IPS DF 6.9 (cell line): ENCODE results near the gene MFRP.

Experiments
- DNase-seq: peaks from one replicate; pipeline ENCODE4 v3.0.0-alpha.2; 2013; ENCODE audit warnings: low read depth, low spot score
- H3K27ac ChIP-seq: one replicate; pipeline ENCODE4 v1.5.1; 2013; ENCODE audit warnings: low read length, control low read depth
- H3K27me3 ChIP-seq: 2 replicates; pipeline ENCODE4 v1.6.1; 2013; ENCODE audit warnings: mild to moderate bottlenecking, low read length; ENCODE audit not compliant: control insufficient read depth, insufficient read depth
- H3K36me3 ChIP-seq: 2 replicates; pipeline ENCODE4 v1.6.1; 2013; ENCODE audit warnings: low read length; ENCODE audit not compliant: control insufficient read depth, insufficient read depth
- H3K4me1 ChIP-seq: 2 replicates; pipeline ENCODE4 v1.6.1; 2013; ENCODE audit warnings: low read length; ENCODE audit not compliant: control insufficient read depth, insufficient read depth
- H3K4me3 ChIP-seq: 2 replicates; pipeline ENCODE4 v1.5.1; 2013; ENCODE audit warnings: mild to moderate bottlenecking, low read length
- H3K9me3 ChIP-seq: 2 replicates; pipeline ENCODE4 v1.6.1; 2013; ENCODE audit warnings: low read length, inconsistent platforms; ENCODE audit not compliant: control insufficient read depth, insufficient read depth
- WGBS: extraction: QIAGEN DNeasy Blood & Tissue Kit; methylation state at CpG from one replicate; pipeline ENCODE4 v1.1.7; 2013; ENCODE audit warnings: mixed read lengths, missing lambda C conversion rate; ENCODE audit not compliant: insufficient read length, insufficient coverage; 5-methylcytosine and 5-hydroxymethylcytosine counted together

MFRP gene

GRCh38 chr11:119372260-119373058 is 26.0 kb upstream of the MFRP start:
- no peaks in the 10 kb centered on the region for H3K27me3 ChIP-seq
- DNase-seq, result no peak
- H3K36me3 ChIP-seq, result no peaks in the 10 kb centered on the region
- H3K4me3 ChIP-seq, result no peak overlapping the region
- H3K9me3 ChIP-seq, result no peaks in the 10 kb centered on the region
- H3K4me1 ChIP-seq, result peaks cover 7% of the 10 kb centered on the region; the same call in 1 of the 2 replicates
- no peak overlapping the region for H3K27ac ChIP-seq
- no CpG with 5 or more reads among the region's 26 CpGs for whole genome bisulfite sequencing

- Histone ChIP-seq H3K27me3 (no peaks in the 10 kb centered on the region), H3K4me3 (no peak overlapping the region), H3K4me1 (peaks cover 6% of the 10 kb centered on the region; the same call in 1 of the 2 replicates), H3K36me3 (no peaks in the 10 kb centered on the region), H3K9me3 (no peaks in the 10 kb centered on the region), H3K27ac (no peak overlapping the region)
- DNase-seq, result no peak
- WGBS, result no CpG with 5 or more reads among the region's 8 CpGs
These were observed 25.3 kb upstream of the MFRP start for GRCh38 chr11:119371778-119372182.

- H3K27me3 ChIP-seq, result no peaks in the 10 kb centered on the region
- no peaks in the 10 kb centered on the region for H3K36me3 ChIP-seq
- H3K9me3 ChIP-seq, result no peaks in the 10 kb centered on the region
- no peak overlapping the region for H3K27ac ChIP-seq
- WGBS, result no CpG with 5 or more reads among the region's 8 CpGs
- no peak overlapping the region for H3K4me3 ChIP-seq
- peaks cover 3% of the 10 kb centered on the region; the same call in 1 of the 2 replicates for H3K4me1 ChIP-seq
- no peak for DNase-seq
These were observed 24.6 kb upstream of the MFRP start for GRCh38 chr11:119371067-119371601.

GRCh38 chr11:119370486-119371046 is 24.1 kb upstream of the MFRP start:
- no peaks in the 10 kb centered on the region for H3K9me3 ChIP-seq
- peaks cover under 1% of the 10 kb centered on the region; the same call in 1 of the 2 replicates for H3K4me1 ChIP-seq
- DNase-seq, result no peak
- no peaks in the 10 kb centered on the region for H3K36me3 ChIP-seq
- H3K4me3 ChIP-seq, result no peak overlapping the region
- no peaks in the 10 kb centered on the region for H3K27me3 ChIP-seq
- H3K27ac ChIP-seq, result no peak overlapping the region
- WGBS, result no CpG with 5 or more reads among the region's 8 CpGs

GRCh38 chr11:119369132-119369925 is 22.8 kb upstream of the MFRP start:
- Histone ChIP-seq H3K4me3 (no peak overlapping the region), H3K27ac (no peak overlapping the region), H3K27me3 (peaks cover 5% of the 10 kb centered on the region; the same call in 1 of the 2 replicates), H3K9me3 (no peaks in the 10 kb centered on the region), H3K4me1 (peaks cover 2% of the 10 kb centered on the region; the same call in 1 of the 2 replicates), H3K36me3 (no peaks in the 10 kb centered on the region)
- WGBS, result no CpG with 5 or more reads among the region's 13 CpGs
- DNase-seq, result no peak

- H3K27ac ChIP-seq, result no peak overlapping the region
- peaks cover 4% of the 10 kb centered on the region for H3K4me1 ChIP-seq
- no peaks in the 10 kb centered on the region for H3K36me3 ChIP-seq
- WGBS, result no CpG with 5 or more reads among the region's 17 CpGs
- peaks cover 8% of the 10 kb centered on the region; the same call in 1 of the 2 replicates for H3K27me3 ChIP-seq
- H3K9me3 ChIP-seq, result no peaks in the 10 kb centered on the region
- no peak for DNase-seq
- H3K4me3 ChIP-seq, result no peak overlapping the region
These were observed 21.9 kb upstream of the MFRP start for GRCh38 chr11:119368121-119369034.

GRCh38 chr11:119367661-119368120 is 21.2 kb upstream of the MFRP start:
- WGBS, result no CpG with 5 or more reads among the region's 9 CpGs
- Histone ChIP-seq H3K4me3 (no peak overlapping the region), H3K27me3 (peaks cover 11% of the 10 kb centered on the region; the same call in 1 of the 2 replicates), H3K36me3 (no peaks in the 10 kb centered on the region), H3K27ac (no peak overlapping the region), H3K9me3 (no peaks in the 10 kb centered on the region), H3K4me1 (peaks cover 6% of the 10 kb centered on the region)
- no peak for DNase-seq

- Histone ChIP-seq H3K36me3 (no peaks in the 10 kb centered on the region), H3K4me3 (no peak overlapping the region), H3K9me3 (no peaks in the 10 kb centered on the region), H3K27me3 (peaks cover 14% of the 10 kb centered on the region; the same call in 1 of the 2 replicates), H3K4me1 (peaks cover 6% of the 10 kb centered on the region), H3K27ac (no peak overlapping the region)
- DNase-seq, result no peak
- WGBS, result no CpG with 5 or more reads among the region's 11 CpGs
These were observed 20.4 kb upstream of the MFRP start for GRCh38 chr11:119366690-119367620.

- no CpG with 5 or more reads among the region's 6 CpGs for WGBS
- Histone ChIP-seq H3K27me3 (peaks cover 14% of the 10 kb centered on the region; the same call in 1 of the 2 replicates), H3K4me1 (peaks cover 9% of the 10 kb centered on the region), H3K27ac (no peak overlapping the region), H3K9me3 (no peaks in the 10 kb centered on the region), H3K4me3 (no peak overlapping the region), H3K36me3 (no peaks in the 10 kb centered on the region)
- no peak for DNase-seq
These were observed 18.6 kb upstream of the MFRP start for GRCh38 chr11:119365071-119365591.
